Osteocyte (in vitro differentiated cells): Measurements from ENCODE around the gene THBS4. TPM values are rescaled to one million over a fixed set of nuclear protein-coding genes. Genes with fewer than 3 reads are reported as not detected.

Experiments used
- DNase-seq: peaks from one replicate; pipeline ENCODE4 v3.0.0; 2021; ENCODE audit warnings: mixed read lengths; ENCODE audit not compliant: unreplicated experiment; ENCODE audit errors: extremely low spot score
- H3K27ac Mint-ChIP-seq: one replicate; pipeline ENCODE4 v1.8.0; 2021; ENCODE audit warnings: mild to moderate bottlenecking, mixed read lengths; ENCODE audit not compliant: unreplicated experiment
- H3K27me3 Mint-ChIP-seq: one replicate; pipeline ENCODE4 v1.8.0; 2021; ENCODE audit warnings: mixed read lengths; ENCODE audit not compliant: unreplicated experiment
- H3K36me3 Mint-ChIP-seq: one replicate; pipeline ENCODE4 v1.8.0; 2021; ENCODE audit warnings: mixed read lengths; ENCODE audit not compliant: unreplicated experiment
- H3K4me1 Mint-ChIP-seq: one replicate; pipeline ENCODE4 v1.8.0; 2021; ENCODE audit warnings: mixed read lengths; ENCODE audit not compliant: unreplicated experiment
- H3K4me3 Mint-ChIP-seq: one replicate; pipeline ENCODE4 v1.8.0; 2021; ENCODE audit warnings: mild to moderate bottlenecking, moderate library complexity, mixed read lengths; ENCODE audit not compliant: unreplicated experiment
- H3K9me3 Mint-ChIP-seq: one replicate; pipeline ENCODE4 v1.8.0; 2021; ENCODE audit warnings: mixed read lengths; ENCODE audit not compliant: unreplicated experiment
- long read RNA-seq: library from polyadenylated mRNA; unstranded; transcript quantifications from one replicate; pipeline ENCODE4 v2.0.0, GENCODE V29; 2021
- total RNA-seq: library from RNA; stranded (reverse); gene quantifications from 2 replicates; pipeline ENCODE4 v1.2.1, GENCODE V29; 2021
- TF ChIP-seq, protein P1 (sequence below): fragments of 200-600 bp; sonication (generic); IDR thresholded peaks from 2 replicates; pipeline ENCODE4 v1.5.0; 2021; ENCODE audit warnings: antibody characterized with exemption, mild to moderate bottlenecking, moderate library complexity

THBS4 gene
- 1.4 and 1.5 TPM in 2 replicates for total RNA-seq
- long read RNA-seq, partial matches to known transcripts = 1 of 5 reads
- long read RNA-seq, other reads (novel, unspliced or antisense) = 4 of 5 reads

DNA sequence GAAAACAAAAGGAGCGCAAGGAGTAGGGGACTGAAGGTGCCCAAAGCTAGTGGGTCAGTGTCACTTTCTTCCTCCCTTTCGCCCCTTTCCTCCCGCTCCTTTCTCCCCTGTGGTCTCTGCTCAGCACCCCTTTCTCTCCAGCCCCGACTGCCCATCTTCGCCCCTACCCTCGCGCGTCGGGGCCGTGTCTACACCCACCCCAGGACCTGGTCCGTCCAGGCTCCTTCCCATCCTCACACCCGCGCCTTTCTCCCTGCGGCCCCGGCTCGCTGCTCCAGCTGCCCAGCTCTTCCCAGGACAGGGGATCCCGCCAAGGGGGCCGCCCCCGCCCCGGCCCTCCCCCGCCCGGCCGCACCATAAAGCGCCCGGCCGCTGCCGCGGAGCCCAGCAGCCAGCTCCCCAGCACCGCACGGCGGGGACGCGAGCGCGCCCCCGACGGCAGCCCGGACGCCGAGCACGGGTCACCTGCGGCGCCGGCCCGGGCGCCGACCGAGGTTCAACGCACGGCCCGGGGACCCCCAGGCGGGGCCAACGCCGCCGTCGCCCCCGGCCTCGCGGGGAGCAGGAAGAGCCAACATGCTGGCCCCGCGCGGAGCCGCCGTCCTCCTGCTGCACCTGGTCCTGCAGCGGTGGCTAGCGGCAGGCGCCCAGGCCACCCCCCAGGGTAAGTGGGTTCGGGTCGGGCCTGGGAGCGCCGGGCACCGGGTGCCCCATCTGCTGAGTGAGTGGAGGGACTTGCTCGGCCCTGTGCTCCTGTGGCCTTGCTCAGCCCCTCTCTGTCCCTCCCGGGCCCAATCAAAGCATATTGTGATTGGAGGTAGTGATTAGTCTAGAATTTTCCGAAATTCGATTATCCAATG, at the start of gene THBS4:
Gene THBS4 (plus strand): TSS at position 387 of the 860 bp plus-strand sequence. CDS start 190 bp downstream, at position 577.
- H3K36me3 Mint-ChIP-seq = peaks cover 1% of the 10 kb centered on the region
- peaks cover 81% of the 10 kb centered on the region for H3K27me3 Mint-ChIP-seq
- H3K4me1 Mint-ChIP-seq = peaks cover 4% of the 10 kb centered on the region
- TF ChIP-seq, protein P1, sequence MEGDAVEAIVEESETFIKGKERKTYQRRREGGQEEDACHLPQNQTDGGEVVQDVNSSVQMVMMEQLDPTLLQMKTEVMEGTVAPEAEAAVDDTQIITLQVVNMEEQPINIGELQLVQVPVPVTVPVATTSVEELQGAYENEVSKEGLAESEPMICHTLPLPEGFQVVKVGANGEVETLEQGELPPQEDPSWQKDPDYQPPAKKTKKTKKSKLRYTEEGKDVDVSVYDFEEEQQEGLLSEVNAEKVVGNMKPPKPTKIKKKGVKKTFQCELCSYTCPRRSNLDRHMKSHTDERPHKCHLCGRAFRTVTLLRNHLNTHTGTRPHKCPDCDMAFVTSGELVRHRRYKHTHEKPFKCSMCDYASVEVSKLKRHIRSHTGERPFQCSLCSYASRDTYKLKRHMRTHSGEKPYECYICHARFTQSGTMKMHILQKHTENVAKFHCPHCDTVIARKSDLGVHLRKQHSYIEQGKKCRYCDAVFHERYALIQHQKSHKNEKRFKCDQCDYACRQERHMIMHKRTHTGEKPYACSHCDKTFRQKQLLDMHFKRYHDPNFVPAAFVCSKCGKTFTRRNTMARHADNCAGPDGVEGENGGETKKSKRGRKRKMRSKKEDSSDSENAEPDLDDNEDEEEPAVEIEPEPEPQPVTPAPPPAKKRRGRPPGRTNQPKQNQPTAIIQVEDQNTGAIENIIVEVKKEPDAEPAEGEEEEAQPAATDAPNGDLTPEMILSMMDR = no peak
- no peaks in the 10 kb centered on the region for H3K9me3 Mint-ChIP-seq
- H3K4me3 Mint-ChIP-seq = peak within 1 kb of the TSS; percentile 60
- no peak for DNase-seq
- H3K27ac Mint-ChIP-seq = no peak within 1 kb of the TSS

DNA sequence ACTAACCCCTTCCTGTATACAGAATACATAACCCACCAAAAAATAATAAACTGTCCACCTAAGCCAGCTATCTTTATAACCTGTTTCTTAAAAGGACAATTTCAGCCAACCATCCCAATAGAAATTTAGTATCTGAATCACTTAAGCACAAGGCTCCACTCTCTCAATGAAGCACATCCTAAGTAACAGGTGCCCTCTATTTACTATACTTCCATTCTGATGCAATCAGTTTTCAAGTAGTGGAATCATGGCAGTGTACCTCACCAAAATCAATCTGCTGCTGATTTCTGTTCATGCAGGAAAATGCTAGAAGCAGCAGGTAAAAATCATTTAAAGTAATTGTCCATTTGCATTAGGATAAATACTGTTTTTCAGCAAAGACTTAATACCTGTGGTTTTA, 48.9 kb upstream of the THBS4 start:
- DNase-seq = no peak
- Mint-ChIP-seq H3K27me3 (no peaks in the 10 kb centered on the region), H3K4me1 (peaks cover 11% of the 10 kb centered on the region), H3K9me3 (no peaks in the 10 kb centered on the region), H3K4me3 (no peak overlapping the region), H3K36me3 (peaks cover 54% of the 10 kb centered on the region), H3K27ac (no peak overlapping the region)
- TF ChIP-seq, protein P1 = no peak

DNA sequence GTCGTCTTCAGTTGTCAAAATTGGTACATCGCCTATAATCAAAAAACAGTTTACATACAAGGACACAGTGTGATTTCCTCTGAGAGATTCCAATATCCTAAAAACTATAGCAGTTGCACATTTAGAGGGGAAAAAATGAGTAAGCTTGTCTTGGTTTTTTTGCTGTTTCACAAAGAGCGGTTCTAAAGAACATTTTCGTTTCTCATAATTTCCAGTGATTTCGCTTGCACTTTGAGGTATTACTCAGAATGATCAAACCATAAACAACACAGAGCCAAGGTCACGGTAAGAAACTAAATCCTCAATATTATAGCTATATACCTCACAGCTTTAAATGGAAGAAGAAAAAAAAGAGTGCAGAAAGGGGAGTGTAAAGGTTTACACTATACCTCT, 44.9 kb upstream of the THBS4 start:
- H3K27ac Mint-ChIP-seq = peak overlapping the region; percentile 79
- no peak for DNase-seq
- peaks cover 30% of the 10 kb centered on the region for H3K36me3 Mint-ChIP-seq

DNA sequence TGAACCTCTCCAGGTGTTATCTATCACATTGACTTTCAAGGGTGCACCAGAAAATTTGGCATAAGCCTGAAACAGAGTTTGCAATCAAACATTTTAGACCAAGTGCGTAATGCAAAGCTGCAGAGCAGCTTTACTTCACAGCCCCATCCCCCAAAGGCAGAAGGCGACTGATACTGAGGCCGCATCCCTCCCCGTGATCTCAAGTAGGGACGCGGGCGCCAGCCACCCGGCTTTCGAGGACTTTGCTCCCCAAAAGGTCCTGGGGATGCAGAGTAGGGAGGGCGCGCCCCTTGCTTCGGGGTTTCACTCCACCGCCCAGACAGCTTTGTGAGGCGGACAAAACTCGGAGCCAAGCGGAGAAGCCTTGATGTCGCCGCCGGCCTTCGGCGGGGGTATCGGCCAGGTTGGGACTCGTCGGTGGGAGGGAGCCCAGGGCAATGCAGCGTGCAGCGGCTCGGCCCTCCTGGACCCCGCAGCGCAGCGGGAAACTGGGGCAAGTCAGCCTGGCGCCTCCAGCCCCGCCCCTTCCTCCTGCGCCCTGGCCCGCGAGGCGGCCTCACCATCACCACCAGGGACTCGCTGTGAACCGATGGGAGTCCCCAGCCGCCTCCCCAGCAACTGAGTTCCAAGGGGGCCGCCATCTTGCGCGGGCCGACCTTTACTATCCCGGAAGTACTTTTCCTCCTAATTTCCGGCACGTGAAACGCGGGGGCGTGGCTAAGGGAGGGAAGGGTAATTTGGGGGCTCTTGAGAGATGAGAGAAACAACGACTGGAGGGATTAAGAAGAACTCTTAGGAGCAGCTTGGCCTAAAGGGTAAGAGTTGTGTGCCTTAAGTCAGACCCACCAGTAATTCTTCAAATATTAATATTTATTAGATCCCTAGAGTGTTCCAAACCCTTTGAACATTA, 44.3 kb upstream of the THBS4 start, which contains the start of gene MTX3:
Gene MTX3 (minus strand): TSS at position 665 of the 910 bp plus-strand sequence. CDS start 24 bp downstream, at position 641.
- peak within 1 kb of the TSS; percentile 83 for H3K4me3 Mint-ChIP-seq
- H3K9me3 Mint-ChIP-seq = no peaks in the 10 kb centered on the region
- H3K27ac Mint-ChIP-seq = peak within 1 kb of the TSS; percentile 79
- H3K36me3 Mint-ChIP-seq = peaks cover 25% of the 10 kb centered on the region
- TF ChIP-seq, protein P1 = no peak
- peak; percentile 92 for DNase-seq
- no peaks in the 10 kb centered on the region for H3K27me3 Mint-ChIP-seq
- peaks cover 20% of the 10 kb centered on the region for H3K4me1 Mint-ChIP-seq

More for the DNA sequence above, 44.9 kb upstream of the THBS4 start:
- H3K9me3 Mint-ChIP-seq = no peaks in the 10 kb centered on the region
- H3K27me3 Mint-ChIP-seq = no peaks in the 10 kb centered on the region
- H3K4me3 Mint-ChIP-seq = peak overlapping the region; percentile 83
- TF ChIP-seq, protein P1 = no peak
- peaks cover 20% of the 10 kb centered on the region for H3K4me1 Mint-ChIP-seq
